ENCODE data around the gene CLEC3B.

DNA sequence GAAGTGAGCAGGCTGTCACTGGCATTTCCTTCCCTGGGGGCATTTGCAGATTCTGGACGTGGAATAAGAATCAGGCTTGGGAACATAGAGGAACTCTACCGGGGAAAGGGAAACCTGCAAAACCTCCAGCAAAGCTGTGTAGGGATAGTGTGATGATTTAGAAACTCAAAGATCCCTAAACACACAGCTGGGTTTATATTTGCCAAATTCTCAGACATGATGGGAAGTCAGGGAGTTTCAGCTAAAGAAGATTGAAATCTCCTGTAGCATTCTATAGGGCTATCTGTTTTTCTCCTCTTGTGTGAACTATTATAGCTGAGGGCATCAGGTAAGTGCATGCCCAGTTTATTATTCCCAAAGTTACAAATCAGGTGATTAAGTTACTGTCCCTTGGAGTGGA lies 9.2 kb upstream of the CLEC3B start:
- TF ChIP-seq, protein P1, sequence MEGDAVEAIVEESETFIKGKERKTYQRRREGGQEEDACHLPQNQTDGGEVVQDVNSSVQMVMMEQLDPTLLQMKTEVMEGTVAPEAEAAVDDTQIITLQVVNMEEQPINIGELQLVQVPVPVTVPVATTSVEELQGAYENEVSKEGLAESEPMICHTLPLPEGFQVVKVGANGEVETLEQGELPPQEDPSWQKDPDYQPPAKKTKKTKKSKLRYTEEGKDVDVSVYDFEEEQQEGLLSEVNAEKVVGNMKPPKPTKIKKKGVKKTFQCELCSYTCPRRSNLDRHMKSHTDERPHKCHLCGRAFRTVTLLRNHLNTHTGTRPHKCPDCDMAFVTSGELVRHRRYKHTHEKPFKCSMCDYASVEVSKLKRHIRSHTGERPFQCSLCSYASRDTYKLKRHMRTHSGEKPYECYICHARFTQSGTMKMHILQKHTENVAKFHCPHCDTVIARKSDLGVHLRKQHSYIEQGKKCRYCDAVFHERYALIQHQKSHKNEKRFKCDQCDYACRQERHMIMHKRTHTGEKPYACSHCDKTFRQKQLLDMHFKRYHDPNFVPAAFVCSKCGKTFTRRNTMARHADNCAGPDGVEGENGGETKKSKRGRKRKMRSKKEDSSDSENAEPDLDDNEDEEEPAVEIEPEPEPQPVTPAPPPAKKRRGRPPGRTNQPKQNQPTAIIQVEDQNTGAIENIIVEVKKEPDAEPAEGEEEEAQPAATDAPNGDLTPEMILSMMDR (IDR thresholded peaks at IDR 0.05; ENCODE audit: low read length) = no peak
- no peak for TF ChIP-seq EZH2 (IDR thresholded peaks at IDR 0.05; ENCODE audit: borderline replicate concordance, low read length)
